Suprapubic skin (tissue), 4 donors: ENCODE data around the gene CRNN.

Experiments
- POLR2A ChIP-seq, 2 donors: fragments of 450-650 bp; IDR thresholded peaks; one replicate each; pipeline ENCODE4 v1.6.1; 2017; ENCODE audit warnings: antibody characterized with exemption in 2 of 2, mild to moderate bottlenecking in 2 of 2, moderate library complexity in 2 of 2
- POLR2AphosphoS5 ChIP-seq, 3 donors: sonication (generic); formaldehyde crosslinking; IDR thresholded peaks; one replicate each; pipeline ENCODE4 v1.6.1; 2017; ENCODE audit warnings: antibody characterized with exemption in 3 of 3
- TF ChIP-seq, protein P1 (sequence below), 2 donors: fragments of 200-600 bp in 1 of 2; fragments of 450-650 bp in 1 of 2; sonication (generic) in 1 of 2; IDR thresholded peaks; one replicate each; pipeline ENCODE4 v1.5.1; 2016 to 2019; ENCODE audit warnings: antibody characterized with exemption in 2 of 2, mild to moderate bottlenecking in 1 of 2, moderate library complexity in 1 of 2

DNA sequence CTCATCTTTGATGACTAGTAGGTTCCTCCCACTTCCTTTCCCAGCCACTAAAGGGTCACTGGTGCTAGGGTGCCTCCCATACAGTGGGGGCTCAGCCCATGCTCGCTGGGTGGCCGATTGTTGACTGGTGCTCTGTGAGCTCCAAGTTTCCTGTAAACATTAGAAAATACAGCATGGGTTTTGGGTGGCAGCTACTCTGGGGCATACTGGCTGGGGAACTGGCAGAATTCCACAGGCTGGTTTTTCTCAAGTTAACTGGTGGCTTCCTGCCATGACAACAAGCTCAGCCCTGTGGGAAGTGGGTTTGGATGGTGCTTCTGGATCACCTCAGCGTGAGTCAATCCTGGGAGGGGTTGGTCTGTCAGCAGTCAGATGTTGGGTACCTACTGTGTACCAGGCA, 28.7 kb upstream of the CRNN start:
- TF ChIP-seq POLR2AphosphoS5 (IDR thresholded peaks at IDR 0.05) (no peak), POLR2A (IDR thresholded peaks at IDR 0.05) (no peak)
- TF ChIP-seq, protein P1, sequence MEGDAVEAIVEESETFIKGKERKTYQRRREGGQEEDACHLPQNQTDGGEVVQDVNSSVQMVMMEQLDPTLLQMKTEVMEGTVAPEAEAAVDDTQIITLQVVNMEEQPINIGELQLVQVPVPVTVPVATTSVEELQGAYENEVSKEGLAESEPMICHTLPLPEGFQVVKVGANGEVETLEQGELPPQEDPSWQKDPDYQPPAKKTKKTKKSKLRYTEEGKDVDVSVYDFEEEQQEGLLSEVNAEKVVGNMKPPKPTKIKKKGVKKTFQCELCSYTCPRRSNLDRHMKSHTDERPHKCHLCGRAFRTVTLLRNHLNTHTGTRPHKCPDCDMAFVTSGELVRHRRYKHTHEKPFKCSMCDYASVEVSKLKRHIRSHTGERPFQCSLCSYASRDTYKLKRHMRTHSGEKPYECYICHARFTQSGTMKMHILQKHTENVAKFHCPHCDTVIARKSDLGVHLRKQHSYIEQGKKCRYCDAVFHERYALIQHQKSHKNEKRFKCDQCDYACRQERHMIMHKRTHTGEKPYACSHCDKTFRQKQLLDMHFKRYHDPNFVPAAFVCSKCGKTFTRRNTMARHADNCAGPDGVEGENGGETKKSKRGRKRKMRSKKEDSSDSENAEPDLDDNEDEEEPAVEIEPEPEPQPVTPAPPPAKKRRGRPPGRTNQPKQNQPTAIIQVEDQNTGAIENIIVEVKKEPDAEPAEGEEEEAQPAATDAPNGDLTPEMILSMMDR (IDR thresholded peaks at IDR 0.05), result no peak
